Common myeloid progenitor, CD34-positive (primary cell): ENCODE results near the gene SGCG.

ENCODE experiments used
- CTCF ChIA-PET: fragments of 350-600 bp; sonication (Branson Sonifier 250); formaldehyde crosslinking; loops from one replicate; lab custom pipeline; 2021; ENCODE audit warnings: antibody characterized with exemption; lab: Charles Lee
- POLR2A ChIA-PET: fragments of 350-600 bp; sonication (Branson Sonifier 250); formaldehyde crosslinking; loops from one replicate; lab custom pipeline; 2021; ENCODE audit warnings: antibody characterized with exemption; lab: Charles Lee
- DNase-seq, 3 donors: peaks; one replicate each; pipeline versions ENCODE4 v3.0.0 to v3.0.0-alpha.2; 2013
- H3K27ac ChIP-seq, 2 experiments: 1 replicate in 1 of 2; 2 replicates in 1 of 2; pipeline ENCODE4 v1.7.0; 2013; ENCODE audit warnings: inconsistent platforms in 2 of 2, low read length in 2 of 2, mild to moderate bottlenecking in 2 of 2, low read depth in 1 of 2, moderate library complexity in 1 of 2; ENCODE audit not compliant: severe bottlenecking in 2 of 2, insufficient read depth in 1 of 2, poor library complexity in 1 of 2
- H3K27me3 ChIP-seq, 5 experiments: replicated peaks in 2 of 5; 1 replicate in 3 of 5; 2 replicates in 2 of 5; pipeline versions ENCODE4 v1.6.1 to v1.7.0; 2013; ENCODE audit warnings: low read length in 4 of 5, mild to moderate bottlenecking in 2 of 5, moderate library complexity in 2 of 5, inconsistent platforms in 1 of 5; ENCODE audit not compliant: insufficient read depth in 5 of 5, control insufficient read depth in 4 of 5
- H3K36me3 ChIP-seq, 4 experiments: 1 replicate in 2 of 4; 2 replicates in 2 of 4; pipeline versions ENCODE4 v1.6.1 to v1.7.0; 2013; ENCODE audit warnings: low read length in 3 of 4, control low read depth in 1 of 4, mild to moderate bottlenecking in 1 of 4; ENCODE audit not compliant: control insufficient read depth in 4 of 4, insufficient read depth in 4 of 4
- H3K4me1 ChIP-seq, 4 experiments: 1 replicate in 3 of 4; 2 replicates in 1 of 4; pipeline versions ENCODE4 v1.6.1 to v1.7.1; 2013; ENCODE audit warnings: low read length in 3 of 4, mild to moderate bottlenecking in 3 of 4, control low read depth in 1 of 4, inconsistent platforms in 1 of 4, moderate library complexity in 1 of 4; ENCODE audit not compliant: control insufficient read depth in 4 of 4, insufficient read depth in 4 of 4; ENCODE audit errors: control extremely low read depth in 1 of 4
- H3K4me3 ChIP-seq, 7 experiments: 1 replicate in 4 of 7; 2 replicates in 3 of 7; pipeline versions ENCODE4 v1.5.1 to v1.7.0; 2013; ENCODE audit warnings: mild to moderate bottlenecking in 7 of 7, low read length in 6 of 7, moderate library complexity in 6 of 7, inconsistent platforms in 2 of 7, low read depth in 2 of 7, control low read depth in 1 of 7; ENCODE audit not compliant: insufficient read depth in 4 of 7, control insufficient read depth in 1 of 7; ENCODE audit errors: extremely low read depth in 1 of 7
- H3K9me3 ChIP-seq, 5 experiments: 1 replicate in 4 of 5; 2 replicates in 1 of 5; pipeline versions ENCODE4 v1.6.1 to v1.7.1; 2013; ENCODE audit warnings: low read length in 4 of 5, mild to moderate bottlenecking in 2 of 5, inconsistent platforms in 1 of 5, low read depth in 1 of 5, moderate library complexity in 1 of 5; ENCODE audit not compliant: control insufficient read depth in 4 of 5, insufficient read depth in 2 of 5; ENCODE audit errors: control extremely low read depth in 1 of 5
- WGBS: methylation state at CpG from one replicate; pipeline ENCODE4 v1.1.5; 2013; ENCODE audit not compliant: insufficient coverage; 5-methylcytosine and 5-hydroxymethylcytosine counted together

Gene SGCG

DNA sequence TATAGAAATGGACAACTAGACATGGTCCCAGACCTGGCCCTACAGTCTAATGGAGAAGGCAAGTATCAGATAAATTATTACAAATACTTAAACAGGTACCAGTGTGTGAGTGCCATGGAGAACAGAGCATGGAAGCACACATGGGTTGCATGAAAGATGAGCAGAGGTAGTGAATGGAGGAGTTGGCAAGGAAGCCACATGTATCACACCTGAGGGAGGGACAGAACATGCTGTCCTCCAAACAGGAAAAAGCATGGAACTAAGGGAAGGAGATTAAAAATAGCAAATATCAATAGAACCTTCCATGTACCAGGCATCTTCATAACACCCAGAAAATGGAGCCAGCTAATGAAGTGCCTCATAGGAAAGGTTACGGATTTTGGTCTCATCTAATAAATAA, 166.8 kb downstream of the SGCG start:
- DNase-seq: no peak
- ChIA-PET POLR2A (no interaction called here), CTCF (no interaction called here)
- Histone ChIP-seq H3K27me3 (no peaks in the 10 kb centered on the region), H3K27ac (no peak overlapping the region), H3K4me3 (no peak overlapping the region), H3K4me1 (no peaks in the 10 kb centered on the region), H3K36me3 (peaks cover 11 to 82% (median 55%) of the 10 kb centered on the region in 4 experiments), H3K9me3 (peaks cover 0 to 10% (median 3%) of the 10 kb centered on the region in 5 experiments)
- no CpG with 5 or more reads among the region's 1 CpG for WGBS

DNA sequence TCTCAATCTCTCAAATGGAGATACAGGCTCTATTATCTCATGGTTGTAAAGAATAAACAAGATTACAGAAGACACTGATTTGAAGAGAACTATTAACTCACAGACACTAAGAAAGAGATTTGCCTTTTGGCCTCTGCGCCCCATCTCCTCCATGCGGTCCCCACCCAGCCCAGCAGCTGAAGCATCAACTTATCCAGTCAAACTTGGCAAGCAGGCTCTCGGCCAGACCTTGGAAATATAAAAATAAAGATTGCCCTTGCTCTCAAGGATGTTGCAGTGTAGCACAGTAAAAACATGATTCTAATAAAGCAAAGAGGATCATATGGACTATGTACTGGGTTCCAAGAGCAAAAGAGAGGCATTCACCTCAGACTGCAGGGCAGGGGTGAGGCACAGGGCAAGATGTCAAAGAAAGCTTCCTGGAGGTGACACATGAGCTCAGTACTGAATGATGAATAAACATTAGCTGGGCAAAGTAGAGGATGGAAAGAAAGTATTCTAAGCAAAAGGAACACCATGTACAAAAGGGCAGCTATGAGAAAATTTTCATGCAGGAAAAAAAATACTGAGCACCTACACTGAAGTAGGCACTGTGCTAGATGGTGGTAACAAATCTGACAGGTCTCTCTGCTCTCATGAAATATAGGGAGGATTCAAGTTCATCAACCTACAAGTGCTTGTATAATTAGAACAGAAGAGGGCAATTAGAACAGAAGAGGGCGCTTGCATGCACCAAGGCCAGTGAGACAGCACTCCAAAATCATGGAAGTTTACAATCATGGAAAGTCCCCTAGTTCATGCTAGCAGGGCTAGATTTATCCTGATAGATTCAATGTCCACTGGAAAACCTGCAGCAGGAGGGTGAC, 167.7 kb downstream of the SGCG start:
- CTCF ChIA-PET: no interaction called here
- 100% methylated on average over 4 of the region's 4 CpGs for WGBS

DNA sequence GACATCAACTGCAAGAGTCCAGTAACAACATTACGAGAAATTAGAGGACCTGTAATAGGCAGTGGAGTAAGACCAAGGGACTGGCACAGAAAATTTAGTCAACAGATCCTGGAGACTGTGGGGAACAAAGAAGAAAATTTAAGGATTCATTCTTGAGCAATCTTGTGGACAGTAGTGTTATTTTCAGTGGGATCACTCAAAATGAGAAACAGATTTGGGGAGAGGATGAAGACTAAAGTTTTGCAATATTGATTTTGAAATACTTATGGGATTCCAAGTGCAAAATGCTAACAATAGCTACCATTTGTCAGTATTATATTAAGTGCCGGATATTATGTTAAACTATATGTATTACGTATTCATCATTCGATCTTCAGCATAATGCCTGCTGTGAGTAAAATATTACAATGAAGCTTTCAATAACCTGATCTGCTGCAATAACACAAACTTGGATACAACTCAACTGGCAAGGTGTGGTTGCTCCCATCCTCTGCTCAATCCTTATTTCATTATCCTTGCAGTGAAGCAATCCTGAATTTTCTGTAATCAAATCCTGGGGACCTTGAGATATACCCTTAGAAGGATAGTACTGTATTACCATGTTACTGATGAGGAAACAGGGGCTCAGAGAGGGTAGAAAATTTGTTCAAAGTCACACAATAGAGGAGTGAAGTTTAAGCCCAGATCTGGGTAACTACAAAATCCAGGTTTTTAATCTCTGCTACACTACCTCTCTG, 168.6 kb downstream of the SGCG start:
- ChIA-PET POLR2A (no interaction called here), CTCF (no interaction called here)
- Histone ChIP-seq H3K9me3 (peaks cover 0 to 10% (median 0%) of the 10 kb centered on the region in 5 experiments), H3K4me1 (no peaks in the 10 kb centered on the region), H3K27me3 (no peaks in the 10 kb centered on the region), H3K36me3 (peaks cover 18 to 81% (median 54%) of the 10 kb centered on the region in 4 experiments), H3K4me3 (no peak overlapping the region), H3K27ac (no peak overlapping the region)
- 100% methylated on average over 1 of the region's 4 CpGs for WGBS
- DNase-seq: no peak

More for the DNA sequence above, 167.7 kb downstream of the SGCG start:
- Histone ChIP-seq H3K27ac (no peak overlapping the region), H3K36me3 (peaks cover 18 to 86% (median 56%) of the 10 kb centered on the region in 4 experiments), H3K27me3 (no peaks in the 10 kb centered on the region), H3K4me3 (no peak overlapping the region), H3K9me3 (peaks cover 0 to 10% (median 0%) of the 10 kb centered on the region in 5 experiments), H3K4me1 (no peaks in the 10 kb centered on the region)
- DNase-seq: no peak
- POLR2A ChIA-PET: no interaction called here

DNA sequence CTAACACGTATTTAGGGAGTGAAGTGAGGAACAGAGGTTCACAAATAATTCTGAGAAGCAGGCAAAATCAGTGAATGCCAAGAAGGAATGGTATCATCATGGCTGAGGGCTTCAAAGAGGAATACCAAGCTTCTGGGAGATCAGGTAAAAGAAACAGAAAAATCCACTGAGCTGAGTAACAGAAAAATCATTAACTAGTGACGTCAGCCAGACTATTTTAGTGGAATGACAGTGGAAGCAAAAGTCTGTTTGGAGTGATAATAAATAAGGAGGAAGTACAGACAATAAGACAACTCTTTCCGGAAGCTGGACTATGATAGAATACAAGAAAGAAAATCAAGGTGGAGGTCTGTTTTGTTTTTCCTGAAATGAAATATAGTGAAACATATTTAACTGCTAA, 169.2 kb downstream of the SGCG start:
- Histone ChIP-seq H3K4me3 (no peak overlapping the region), H3K27ac (no peak overlapping the region), H3K36me3 (peaks cover 21 to 82% (median 57%) of the 10 kb centered on the region in 4 experiments), H3K27me3 (no peaks in the 10 kb centered on the region), H3K9me3 (peaks cover 0 to 9% (median 0%) of the 10 kb centered on the region in 5 experiments), H3K4me1 (no peaks in the 10 kb centered on the region)
- WGBS: 95% methylated on average over 2 of the region's 3 CpGs
- ChIA-PET POLR2A (no interaction called here), CTCF (interaction anchor here (0.6 kb wide), 1 partner anchor 458 kb away, joined by 3 read pairs; no protein-coding TSS in a partner anchor)
- DNase-seq: no peak

DNA sequence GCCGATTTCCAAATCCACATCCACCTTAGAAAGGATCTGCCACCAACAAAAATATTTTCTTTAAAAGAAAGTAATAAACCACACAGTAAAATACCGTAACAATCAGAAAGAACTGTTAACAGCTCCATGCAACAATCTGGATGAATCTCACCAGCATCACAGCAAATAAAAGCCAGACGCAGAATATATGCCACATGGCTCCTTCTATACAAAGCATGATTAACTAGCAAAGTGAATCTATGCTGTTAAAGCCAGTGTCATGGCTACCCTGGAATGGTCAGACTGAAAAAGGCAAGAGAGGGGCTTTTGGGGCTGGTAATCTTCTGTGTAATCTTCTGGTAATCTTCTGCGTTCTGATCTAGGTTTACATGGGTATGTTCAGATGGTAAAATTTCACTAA, 171.4 kb downstream of the SGCG start:
- ChIA-PET CTCF (no interaction called here), POLR2A (no interaction called here)
- Histone ChIP-seq H3K4me1 (no peaks in the 10 kb centered on the region), H3K36me3 (peaks cover 20 to 87% (median 61%) of the 10 kb centered on the region in 4 experiments), H3K27ac (no peak overlapping the region), H3K27me3 (no peaks in the 10 kb centered on the region), H3K4me3 (no peak overlapping the region), H3K9me3 (peaks cover 0 to 4% (median 0%) of the 10 kb centered on the region in 5 experiments)
- 36% methylated on average over 2 of the region's 4 CpGs for WGBS
- no peak for DNase-seq

DNA sequence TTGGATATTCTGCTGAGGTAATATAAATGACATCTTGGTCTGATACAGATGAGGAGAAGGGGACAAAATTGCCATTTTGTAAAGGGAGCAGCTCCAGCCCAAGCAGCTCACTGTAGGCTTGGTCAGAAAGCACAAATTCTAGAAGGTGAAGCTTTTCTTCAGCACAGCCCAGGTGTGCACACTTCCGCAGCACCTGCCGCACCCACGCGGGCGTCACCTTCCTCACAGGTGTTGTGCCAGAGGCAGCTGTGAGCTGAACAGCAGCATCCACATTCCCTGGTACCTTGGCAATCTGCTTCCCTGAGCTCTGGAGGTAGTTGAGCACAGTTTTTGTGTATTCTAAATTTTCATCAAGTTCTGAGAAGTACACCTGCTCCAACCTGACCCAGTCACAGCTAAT, 173.7 kb downstream of the SGCG start:
- peaks cover 0 to 2% (median 0%) of the 10 kb centered on the region in 5 experiments for H3K9me3 ChIP-seq
- H3K4me1 ChIP-seq: no peaks in the 10 kb centered on the region
- no peak overlapping the region for H3K4me3 ChIP-seq
- WGBS: 89% methylated on average over 5 of the region's 5 CpGs
- POLR2A ChIA-PET: interaction anchor here (0.6 kb wide), 1 partner anchor 808 kb away, joined by 3 read pairs; no protein-coding TSS in a partner anchor
- no peak for DNase-seq
- no peak overlapping the region for H3K27ac ChIP-seq
- CTCF ChIA-PET: interaction anchor here (1.0 kb wide), 1 partner anchor 10 kb away, joined by 3 read pairs; no protein-coding TSS in a partner anchor
- H3K27me3 ChIP-seq: no peaks in the 10 kb centered on the region
- peaks cover 14 to 74% (median 48%) of the 10 kb centered on the region in 4 experiments for H3K36me3 ChIP-seq
